GM21737 (cell line): ENCODE data around the gene AP3S2.
"Not testable (repeated sequence)": the region's sequence is repeated elsewhere in the genome, so short reads cannot be mapped to it uniquely, and the experiment has no call there.

ENCODE experiments used
- ATAC-seq: cut with Tn5 transposase; IDR thresholded peaks from one replicate; pipeline ENCODE4 v1.9.1; 2021; ENCODE audit warnings: mild to moderate bottlenecking, moderate library complexity; ENCODE audit not compliant: unreplicated experiment

Gene AP3S2

DNA sequence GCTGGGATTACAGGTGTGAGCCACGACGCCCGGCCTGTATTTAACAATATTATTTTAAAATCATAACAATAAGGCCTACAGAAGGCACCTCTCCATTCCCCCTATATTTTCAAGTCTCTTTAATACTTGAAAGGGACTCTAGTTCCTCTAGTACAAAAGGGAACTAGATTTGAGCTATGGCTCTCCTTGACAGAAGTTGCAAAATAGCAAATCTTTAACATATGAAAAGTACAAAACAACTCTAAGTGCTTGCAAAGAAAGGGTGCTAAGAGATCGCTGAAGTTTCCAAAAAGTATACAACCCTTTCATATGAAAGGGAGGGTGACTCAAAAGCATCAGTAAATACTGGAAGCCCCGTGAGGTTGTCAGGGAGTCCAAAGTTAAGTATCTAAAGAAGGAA, 23.8 kb downstream of the AP3S2 start:
- no peak for ATAC-seq

DNA sequence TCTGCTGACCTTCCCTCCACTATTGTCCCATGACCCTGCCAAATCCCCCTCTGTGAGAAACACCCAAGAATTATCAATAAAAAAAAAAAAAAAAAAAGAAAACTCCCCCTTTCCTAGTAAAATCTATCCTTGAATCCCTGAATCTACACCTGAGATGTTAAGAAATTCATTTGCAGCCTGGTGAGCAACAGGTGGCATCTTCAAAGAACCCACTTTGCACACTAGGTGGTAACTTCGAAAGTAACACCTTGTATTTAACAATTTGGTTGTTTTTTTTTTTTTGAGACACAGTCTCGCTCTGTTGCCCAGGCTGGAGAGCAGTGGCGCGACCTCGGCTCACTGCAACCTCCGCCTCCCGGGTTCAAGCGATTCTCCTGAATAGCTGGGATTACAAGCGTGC, 24.3 kb downstream of the AP3S2 start:
- not testable (repeated sequence) for ATAC-seq

DNA sequence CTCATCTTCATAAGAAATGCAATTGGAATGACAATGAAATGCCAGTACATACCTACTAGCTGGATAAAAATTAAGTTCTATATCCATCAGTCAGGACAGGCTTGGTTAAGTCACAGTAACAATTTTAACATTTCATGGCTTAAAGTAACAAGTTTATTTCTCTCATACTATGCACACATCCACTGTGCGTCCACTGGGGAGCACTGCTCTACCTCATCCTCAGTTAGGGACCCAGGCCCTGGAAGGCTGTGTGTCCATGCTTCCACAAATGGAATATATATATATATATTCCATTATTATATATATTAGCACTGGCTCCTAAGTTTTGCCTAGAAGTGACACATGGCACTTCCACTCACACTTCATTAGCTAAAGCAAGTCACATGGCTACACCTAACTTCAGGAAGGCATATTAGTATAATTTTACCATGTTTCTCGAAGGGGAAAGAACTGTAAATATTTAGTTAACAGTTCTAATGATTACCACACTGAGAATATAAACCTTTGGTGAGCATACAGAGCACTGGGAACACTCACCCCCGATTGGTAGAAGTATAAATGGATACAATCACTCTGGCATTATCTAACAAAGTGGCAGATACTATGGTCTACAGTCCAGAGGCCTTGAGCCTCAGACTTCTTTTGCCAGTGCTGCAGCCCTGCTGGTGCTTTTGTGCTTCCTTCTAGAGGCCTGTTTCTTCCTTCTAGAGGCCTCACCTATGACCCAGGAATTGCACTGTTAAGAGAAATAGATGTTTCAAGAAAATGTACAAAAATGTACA, 28.6 kb downstream of the AP3S2 start:
- ATAC-seq = no peak

DNA sequence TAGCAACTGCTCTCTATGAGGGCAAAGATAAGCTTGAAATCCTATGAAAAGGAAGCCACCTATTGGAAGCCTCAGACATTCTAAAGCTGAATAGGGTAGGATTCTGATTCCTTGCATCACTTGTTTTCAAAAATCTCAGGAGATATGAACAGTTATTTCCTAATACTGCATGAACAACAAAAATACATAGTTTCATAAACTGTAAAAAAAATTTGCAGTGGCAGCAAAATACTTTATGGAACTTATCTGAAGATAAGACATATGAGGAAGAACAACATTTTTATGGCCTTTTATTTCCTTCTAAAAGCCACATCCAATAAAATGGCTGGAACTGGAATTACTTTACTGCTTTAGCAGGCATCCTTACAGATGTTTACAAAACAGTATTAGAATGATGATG, 29.9 kb downstream of the AP3S2 start:
- no peak for ATAC-seq

DNA sequence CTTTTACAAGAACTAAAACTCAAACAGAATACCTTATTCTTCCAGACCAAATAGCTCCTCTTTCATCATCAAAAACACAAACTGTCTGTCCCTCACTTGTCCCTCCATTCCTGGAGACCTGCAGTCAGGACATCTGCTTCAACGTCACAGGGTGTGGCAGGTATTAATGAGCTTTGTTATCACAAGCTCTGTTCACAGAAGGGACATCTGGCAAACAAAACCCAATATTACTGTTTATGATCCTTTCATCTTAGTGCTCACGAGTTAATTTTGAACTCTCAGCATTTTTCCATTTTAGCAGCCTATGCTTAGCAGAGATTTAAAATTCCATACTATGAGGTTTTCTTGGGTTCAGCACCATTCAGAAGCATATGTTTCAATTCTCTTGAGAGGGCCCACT, 32.9 kb downstream of the AP3S2 start:
- no peak for ATAC-seq

DNA sequence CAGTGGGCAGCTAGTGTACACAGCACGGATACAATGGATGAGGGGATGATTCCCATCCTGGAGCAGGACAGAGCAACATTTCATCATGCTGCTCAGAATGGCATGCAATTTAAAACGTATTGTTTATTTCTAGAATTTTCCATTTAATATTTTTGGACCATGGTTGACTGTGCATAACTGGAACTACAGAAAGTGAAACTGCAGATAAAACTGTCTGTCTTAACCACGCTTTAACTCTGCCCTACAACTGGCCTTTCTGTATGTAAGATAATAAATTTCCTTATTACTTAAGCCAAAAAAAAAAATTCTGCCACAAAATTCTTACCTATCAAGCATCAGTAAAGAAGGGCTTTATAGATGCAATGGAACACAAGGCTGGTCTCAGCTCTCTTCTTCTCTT, 33.4 kb downstream of the AP3S2 start:
- no peak for ATAC-seq

DNA sequence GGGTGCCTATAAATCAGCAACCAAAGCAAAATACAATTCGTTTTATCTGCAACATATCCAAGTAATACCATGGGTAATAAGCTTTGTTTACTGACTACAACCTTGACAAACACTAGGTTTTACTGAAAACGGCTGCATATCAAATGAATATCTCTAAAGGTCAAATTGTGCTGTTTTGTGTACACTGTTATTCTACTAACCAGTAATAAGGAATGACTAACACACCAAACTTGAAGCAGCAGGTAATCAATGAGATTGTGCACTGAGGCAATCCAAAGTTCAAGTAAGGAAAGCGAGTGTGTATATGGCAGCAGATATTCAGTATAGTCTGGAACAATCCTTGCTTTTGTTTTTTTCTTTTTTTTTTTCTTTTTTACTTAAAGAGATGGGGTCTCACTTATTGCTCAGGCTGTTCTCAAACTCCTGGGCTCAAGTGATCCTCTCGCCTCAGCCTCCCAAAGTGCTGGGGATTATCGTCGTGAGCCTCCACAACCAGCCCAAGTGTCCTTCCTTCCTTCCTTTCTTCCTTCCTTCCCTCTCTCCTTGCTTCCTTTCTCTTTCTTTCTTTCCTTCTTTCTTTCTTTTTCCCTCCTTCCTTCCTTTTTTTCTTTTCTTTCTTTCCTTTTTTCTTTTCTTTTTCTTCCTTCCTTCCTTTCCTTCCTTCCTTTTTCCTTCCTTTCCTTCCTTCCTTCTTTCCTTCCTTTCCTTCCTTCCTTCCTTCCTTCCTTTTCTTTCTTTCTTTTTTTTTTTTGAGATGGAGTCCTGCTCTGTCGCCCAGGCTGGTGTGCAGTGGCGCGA, 34.9 kb downstream of the AP3S2 start:
- no peak for ATAC-seq

DNA sequence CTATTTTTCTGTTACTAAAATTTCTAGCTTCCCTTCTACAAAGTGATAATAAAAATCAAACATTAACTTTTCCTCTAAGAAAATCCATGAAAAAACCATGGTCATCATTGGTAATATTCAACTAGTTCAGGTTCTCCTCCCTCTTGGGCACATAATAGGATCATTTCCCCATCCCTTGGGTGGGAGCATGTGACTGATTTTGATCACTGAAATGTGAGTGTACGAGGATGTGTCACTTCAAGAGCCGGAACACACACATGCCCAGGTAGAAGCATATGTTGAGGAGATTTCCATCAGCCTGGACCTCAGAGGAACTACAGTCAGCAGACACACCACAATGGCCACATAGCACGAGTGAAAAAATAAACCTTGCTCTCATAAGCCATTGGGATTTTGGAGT, 36.1 kb downstream of the AP3S2 start:
- no peak for ATAC-seq

DNA sequence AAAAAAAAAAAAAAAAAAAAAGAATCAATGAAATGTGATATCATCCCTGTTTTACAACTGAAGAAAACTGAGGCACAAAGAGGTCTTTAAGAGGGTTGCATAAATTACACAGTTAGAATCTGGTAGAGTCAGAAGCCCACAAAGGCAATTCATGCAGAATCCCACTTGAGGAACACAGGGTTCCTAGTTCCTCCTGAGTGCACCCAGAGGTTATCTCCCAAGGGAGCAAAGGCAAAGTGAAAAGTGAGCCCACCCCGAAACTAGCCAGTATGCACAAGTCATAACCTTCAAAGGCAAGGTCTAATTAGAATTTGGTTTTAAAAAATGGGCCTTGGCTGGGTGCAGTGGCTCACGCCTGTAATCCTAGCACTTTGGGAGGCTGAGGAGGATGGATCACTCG, 37.8 kb downstream of the AP3S2 start:
- ATAC-seq = no peak

DNA sequence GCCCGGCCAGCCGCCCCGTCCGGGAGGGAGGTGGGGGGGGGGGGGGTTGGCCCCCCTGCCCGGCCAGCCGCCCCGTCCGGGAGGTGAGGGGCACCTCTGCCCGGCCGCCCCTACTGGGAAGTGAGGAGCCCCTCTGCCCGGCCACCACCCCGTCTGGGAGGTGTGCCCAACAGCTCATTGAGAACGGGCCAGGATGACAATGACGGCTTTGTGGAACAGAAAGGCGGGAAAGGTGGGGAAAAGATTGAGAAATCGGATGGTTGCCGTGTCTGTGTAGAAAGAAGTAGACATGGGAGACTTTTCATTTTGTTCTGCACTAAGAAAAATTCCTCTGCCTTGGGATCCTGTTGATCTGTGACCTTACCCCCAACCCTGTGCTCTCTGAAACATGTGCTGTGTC, 38.9 kb downstream of the AP3S2 start:
- not testable (repeated sequence) for ATAC-seq

DNA sequence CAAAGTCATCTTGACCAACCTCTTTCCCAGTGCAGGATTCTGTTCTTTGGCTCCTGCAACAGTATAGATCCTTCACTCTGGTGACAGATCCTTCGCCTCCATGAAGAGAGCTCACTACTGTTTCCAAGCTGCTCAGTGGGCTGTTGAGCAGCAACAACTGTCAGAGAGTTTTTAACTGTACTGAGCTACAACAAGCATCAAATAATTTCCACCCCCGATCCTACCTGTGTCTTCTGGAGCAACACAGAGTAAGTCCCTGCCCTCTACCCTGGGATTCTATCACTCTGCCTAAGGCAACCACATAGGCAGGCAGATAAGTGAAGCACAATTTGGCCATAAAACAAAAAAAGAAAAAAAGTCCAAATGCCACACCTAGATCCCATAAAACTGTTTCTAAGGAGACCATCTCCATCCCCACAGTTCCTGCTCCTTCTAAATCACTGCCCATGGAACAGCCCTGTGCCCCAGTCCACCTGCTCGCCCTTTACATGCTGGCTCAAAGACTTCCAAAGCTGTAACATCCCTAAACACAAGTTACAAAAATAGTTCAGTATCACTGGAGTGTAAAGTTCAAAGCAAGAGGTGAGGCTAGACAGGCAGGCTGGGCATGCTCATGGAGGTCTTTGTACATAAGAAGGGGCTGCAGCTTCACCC, 41.3 kb downstream of the AP3S2 start:
- ATAC-seq = no peak

DNA sequence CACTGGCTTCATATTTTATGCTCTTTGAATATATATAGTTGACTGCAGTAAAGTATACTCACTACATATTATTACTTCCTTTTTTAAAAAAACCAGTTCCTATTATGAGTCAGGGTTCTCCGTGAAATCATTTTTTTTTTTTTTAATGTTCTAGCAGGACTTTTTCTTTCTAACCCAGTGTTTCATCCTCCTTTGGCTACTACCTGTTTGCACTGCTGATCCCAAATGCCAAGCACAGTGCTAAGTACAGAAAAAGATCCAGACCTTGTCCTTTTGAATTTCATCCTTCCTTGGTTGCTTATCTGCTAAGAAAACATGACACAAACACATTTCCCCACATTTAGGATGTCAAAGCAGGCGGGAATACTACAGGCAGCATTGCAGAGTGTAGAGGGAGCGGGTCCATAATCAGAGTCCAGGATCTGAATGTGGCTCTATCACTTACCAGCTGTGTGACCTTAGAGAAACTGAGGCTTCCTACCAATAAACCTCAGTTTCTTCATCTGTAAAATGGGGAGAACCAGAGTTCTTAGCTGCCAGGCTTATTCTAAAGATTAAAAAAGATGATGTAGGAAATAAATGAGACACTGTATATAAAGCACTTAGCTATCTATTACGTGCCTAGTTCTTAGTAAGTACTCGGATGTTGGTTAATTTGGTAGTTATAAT, 42.0 kb downstream of the AP3S2 start:
- peak; percentile 72 for ATAC-seq

DNA sequence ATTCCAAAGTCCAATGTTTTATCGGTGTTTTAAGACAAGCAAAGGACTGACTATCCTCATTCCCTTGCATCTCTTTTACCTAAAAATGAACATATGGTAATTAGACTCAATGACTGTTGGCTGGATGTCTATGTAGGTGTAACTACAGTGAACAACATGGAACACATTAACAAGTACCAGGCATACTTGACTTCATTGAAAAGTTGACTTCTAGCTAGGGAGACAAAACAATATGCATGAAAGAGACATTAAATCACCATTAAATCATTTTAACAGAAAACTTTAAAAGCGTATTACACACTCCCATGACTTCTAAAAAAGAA, 44.9 kb downstream of the AP3S2 start:
- no peak for ATAC-seq

DNA sequence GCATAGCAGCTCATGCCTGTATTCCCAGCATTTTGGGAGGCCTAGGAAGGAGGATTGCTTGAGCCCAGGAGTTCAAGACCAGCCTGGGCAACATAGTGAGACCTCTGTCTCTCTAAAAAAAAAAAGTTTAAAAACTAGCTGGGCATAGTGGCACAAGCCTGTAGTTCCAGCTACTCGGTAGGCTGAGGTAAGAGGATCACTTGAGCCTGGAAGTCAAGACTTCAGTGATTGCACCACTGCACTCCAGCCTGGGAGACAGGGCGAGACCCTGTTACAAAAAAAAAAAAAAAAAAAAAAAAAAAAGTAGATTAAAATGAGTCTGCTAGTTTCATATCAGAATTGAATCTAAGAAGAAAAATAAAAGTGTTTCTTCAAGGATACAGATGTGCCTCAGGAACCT, 46.7 kb downstream of the AP3S2 start:
- ATAC-seq = no peak

DNA sequence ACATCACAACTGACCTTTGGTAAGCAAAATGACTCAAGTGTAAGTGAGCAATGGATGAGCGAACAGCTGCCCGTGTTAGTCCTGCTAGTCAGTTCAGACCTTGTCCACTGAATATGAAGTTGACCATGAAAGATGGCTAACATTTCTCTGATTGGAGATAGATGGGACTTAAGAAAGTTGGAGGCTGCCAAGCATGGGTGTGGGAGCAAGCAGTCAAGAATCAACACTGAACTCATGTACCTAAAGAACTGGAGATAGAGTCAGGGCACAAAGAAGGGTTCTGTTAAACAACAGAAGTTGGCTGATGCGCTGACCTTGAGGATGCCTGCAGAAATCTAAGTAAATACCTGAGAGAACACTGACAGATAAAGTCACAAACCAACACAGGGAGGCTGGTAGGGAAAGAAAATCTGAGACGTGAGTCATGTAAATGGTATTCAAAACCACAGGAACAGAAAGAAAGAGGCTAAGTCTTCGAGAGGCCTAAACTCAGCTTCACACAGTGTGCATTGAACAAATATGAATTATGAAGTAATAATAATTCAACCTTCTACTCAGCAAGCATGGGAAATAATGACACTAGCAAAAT, 48.4 kb downstream of the AP3S2 start:
- ATAC-seq = no peak

DNA sequence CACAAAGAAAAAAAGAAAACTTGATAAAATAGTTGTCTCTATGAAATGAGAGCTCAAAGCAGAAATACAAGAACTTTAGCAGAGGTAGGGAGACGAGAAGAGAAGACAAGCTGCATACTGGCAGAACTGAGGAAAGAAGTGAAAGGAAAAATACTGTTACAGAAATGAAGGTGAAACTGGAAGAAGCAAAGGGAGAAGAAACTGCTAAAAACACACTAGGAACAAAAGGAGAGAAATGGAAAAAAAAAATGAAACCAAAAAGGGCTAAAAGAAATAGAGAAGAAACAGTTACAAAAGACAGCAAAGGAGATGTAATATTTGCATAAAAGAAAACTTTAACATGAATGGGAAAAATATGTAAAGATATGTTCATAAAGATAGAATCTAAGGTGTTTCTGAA, 51.8 kb downstream of the AP3S2 start:
- ATAC-seq = no peak

DNA sequence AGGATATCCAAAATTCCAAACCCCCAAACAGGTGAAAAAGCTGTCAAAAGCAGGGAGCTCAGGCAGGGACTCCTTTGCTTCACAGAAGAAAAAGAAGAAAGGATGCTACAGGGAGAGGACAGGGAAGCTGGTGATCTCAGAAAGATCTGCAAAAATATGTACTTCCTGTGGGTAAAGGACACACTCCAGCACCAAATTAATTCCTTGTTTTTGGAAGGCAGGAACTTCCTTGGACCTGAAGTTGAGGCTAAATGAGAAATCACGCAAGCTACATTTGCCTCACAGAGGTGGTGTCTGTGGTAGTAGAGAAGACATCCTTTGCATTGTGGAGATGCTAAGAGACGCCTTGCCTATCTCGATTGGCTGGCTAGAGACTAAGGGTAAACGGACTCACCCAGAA, 52.5 kb downstream of the AP3S2 start:
- ATAC-seq = no peak

DNA sequence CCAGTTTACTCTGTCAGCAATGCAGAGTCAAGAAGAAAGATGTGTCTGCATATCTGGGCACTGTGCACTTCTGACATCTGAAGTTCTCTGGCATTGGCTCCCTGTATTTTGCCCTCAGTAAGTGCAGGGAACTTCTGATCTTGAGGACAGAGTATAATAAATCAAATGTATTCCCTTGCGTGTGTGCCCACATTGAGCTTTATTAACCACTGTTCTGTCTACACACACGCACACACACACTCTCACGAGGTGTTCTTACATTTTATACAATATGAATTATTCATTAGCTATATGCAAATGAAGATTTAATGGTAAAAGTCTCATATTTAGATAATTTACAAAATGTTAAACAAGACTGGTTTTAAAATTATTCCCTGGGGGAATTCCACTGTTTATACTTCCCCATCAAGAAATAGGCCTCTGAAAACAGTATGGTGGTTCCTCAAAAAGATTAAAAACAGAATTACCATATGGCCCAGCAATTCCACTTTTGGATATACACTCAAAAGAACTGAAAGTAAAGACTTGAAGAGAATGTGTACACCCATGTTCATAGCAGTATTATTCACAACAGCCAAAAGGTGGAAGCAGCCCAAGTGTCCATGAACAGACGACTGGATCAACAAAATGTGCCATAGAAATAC, 54.5 kb downstream of the AP3S2 start:
- no peak for ATAC-seq

DNA sequence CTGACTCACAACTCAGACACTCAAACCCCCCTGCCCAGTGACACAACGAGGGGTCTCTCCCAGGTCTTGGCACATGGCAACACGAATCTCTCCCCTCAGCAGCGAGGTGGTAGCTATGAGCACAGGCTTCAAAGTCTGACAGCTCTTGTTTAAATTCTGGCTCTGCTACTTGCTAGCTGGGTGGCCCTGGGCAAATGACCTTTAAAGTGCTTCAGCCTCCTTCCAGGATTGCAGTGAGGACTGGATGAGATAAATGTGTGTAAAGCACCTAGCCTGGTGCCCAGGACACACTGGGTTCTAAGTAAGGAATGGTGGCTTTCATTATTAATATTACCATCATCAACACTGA, 56.0 kb downstream of the AP3S2 start:
- ATAC-seq = no peak

DNA sequence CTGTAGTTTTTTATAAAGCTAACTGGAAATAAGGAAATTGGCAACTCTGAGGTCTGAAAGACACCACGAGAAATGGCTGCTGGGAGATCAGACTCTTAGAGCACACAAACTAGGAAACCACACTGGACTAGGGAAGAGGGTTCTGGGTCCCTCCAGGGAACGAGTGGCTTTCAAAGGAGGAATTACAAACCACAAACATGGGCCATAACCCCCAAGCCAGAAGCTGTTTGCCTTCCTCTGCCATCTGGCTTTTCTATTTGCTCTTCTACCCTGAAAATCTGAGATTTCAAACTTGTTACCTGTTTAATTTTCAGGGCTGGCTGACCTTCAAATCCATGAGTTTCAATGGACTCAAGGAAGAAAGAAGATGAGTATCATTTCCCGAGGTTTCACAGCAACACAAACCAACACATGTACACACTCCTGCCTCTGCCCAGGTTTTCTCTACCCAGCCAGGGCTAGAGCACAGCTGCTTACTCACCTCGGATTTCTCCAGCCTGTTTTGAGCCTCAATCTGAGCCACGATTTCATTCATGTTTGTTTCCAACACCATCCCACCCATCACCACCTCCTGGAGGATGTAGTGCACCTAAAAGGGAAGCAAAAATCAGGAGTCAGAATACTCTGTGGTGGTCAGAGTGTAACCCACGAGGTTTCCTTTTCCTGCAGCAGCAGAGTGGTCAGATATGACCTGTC, 56.5 kb downstream of the AP3S2 start:
- no peak for ATAC-seq
